ENCODE data around the gene NEMP2.

NEMP2 gene

GRCh38 chr2:190554357-190555006 lies 20.0 kb upstream of the NEMP2 start:
- DNase-seq (ENCODE audit: low spot score): no peak

GRCh38 chr2:190553254-190553653 lies 18.7 kb upstream of the NEMP2 start:
- no peak for DNase-seq (ENCODE audit: low spot score)

GRCh38 chr2:190551928-190552327 lies 17.4 kb upstream of the NEMP2 start:
- no peak for DNase-seq (ENCODE audit: low spot score)

- no peak for DNase-seq (ENCODE audit: low spot score)
Measured at GRCh38 chr2:190550137-190550536, 15.6 kb upstream of the NEMP2 start.

DNA sequence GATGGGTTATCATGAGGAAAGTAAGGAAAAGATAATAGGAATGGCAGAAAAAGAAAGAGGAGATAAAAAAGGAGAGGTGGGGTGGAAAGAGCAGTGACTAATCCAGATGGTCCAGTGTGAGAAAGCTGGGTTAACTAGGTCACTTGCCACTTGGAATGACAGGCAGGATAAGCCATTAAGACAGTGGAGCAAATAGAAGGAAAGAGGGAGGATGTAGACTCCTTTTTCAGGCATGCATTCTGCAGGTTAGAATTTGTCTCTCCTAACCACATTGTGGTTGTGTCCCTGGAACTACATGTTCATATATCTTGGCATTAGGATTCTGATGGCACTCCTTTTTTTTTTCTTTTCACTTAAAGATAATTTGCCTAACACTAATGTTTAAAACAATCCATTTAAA lies 13.4 kb upstream of the NEMP2 start:
- no peak for DNase-seq (ENCODE audit: low spot score)

DNA sequence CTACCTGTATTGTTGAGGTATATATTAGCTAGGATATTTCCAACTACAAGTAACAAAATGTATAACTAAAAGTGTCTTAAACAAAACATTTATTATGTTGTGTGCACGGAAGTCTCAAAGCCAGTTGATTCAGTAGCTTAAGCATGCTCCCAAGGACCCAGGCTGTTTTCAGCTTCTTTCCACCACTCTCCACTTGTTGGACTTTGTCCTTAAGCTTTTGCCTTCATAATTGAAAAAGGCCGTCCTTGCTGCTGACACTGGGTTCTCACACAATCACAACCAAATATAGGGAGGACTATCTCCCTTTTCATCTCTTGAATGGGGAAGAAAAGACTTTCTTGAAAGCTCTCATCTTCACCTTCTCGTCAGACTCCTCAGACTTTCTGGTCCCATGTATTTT lies 12.2 kb upstream of the NEMP2 start:
- no peak for DNase-seq (ENCODE audit: low spot score)

- DNase-seq (ENCODE audit: low spot score): no peak
Measured at GRCh38 chr2:190545555-190546385, 11.2 kb upstream of the NEMP2 start.

- no peak for DNase-seq (ENCODE audit: low spot score)
Measured at GRCh38 chr2:190545093-190545492, 10.6 kb upstream of the NEMP2 start.

DNA sequence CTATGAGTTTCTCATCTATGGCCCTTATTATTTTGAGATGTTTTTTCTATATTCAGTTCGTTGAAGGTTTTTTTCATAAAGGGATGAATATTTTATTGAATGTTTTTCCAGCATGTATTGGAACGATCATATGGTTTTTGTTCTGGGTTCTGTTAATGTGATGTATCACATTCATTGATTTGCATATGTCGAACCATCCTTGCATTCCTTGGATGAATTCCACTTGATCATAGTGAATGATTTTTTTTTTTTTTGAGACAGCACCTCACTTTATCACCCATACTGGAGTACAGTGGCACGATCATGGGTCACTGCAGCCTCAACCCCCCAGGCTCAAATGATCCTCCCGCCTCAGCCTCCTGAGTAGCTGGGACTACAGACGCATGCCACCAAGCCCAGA lies 5.5 kb upstream of the NEMP2 start:
- no peak for DNase-seq (ENCODE audit: low spot score)

DNA sequence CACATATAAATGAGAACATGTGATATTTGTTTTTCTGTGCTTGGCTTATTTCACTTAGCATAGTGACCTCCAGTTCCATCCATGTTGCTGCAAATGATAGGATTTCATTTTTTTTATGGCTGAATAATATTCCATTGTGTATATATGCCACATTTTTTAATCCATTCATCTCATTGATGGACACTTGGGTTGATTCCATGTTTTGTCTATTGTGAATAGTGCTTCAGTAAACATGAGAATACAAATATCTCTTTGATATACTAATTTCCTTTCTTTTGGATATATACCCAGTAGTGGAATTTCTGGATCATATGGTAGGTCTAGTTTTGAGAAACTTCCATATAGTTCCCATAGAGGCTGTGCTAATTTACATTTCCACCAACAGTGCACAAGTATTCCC lies 3.7 kb upstream of the NEMP2 start:
- DNase-seq (ENCODE audit: low spot score): no peak

DNA sequence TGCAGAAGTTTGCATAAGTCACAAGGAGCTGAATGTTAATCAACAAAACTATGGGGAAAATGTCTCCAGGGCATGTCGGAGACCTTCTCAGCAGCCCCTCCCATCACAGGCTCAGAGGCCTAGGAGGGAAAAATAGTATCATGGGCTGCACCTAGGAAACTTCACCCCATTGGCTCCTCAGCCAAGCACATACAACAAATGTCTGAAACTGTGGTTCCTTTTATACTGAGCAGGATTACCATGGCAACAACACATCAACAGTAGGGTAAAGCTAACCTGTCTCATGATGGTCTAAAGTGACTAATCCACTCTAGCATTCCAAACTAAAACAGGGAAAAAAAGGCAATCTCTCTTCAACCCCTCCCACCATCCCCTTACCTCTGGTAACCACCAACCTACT lies 3.2 kb upstream of the NEMP2 start:
- no peak for DNase-seq (ENCODE audit: low spot score)

- no peak for DNase-seq (ENCODE audit: low spot score)
Measured at GRCh38 chr2:190535586-190535985, 1.1 kb upstream of the NEMP2 start.

DNA sequence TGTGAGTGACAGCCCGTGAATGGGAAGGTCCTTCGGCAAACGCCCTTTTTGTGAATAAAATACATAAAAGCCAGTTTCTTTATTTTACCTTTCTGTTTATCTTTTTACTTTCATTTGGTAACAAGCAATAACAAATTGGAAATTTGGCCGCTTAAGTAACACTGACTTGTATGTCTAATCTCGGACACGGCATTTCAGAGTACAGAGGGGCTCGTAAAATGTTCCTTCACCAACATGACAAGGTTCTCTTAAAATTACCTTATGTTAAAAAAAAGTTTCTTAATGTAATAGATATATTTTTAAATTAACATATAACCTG lies 558 bp upstream of the NEMP2 start:
- no peak for DNase-seq (ENCODE audit: low spot score)

DNA sequence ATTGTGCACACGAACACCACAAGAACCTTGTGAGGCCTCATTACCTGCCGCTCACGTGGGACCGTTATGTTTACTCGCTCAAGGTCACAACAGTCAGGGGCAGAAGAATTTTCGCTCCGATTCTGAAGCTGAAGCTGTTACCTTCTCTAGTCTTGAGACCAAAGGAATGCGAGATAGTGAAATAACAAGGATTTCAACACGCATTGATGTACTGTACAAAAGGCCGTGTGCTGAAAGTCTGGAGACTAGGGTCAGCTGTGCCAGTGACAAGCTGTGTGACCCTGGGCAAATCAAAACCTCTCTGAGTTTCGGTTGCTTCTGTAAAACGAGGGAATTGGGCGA lies 583 bp downstream of the NEMP2 start:
- no peak for DNase-seq (ENCODE audit: low spot score)

- DNase-seq (ENCODE audit: low spot score): no peak
Measured at GRCh38 chr2:190533175-190533967, 1.2 kb downstream of the NEMP2 start.

DNA sequence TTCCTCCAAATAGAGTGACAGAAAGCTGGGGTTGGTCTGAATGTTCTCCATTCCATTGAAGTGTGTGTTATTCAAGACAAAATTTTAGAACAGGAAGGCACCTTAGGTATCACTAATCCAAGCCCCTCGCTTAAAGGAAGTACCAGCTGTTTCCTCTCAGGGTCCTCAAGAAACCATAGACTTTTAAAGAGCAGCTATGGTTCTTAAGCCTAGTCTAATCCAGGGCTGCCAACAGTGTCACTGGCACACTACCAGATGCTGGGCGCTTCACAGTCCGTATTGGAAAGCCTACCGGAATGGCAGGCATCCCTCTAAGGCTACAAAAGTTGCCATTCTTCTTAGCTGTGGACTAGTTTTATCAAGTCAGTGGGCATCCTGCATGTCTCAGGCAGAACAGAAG lies 1.9 kb downstream of the NEMP2 start:
- DNase-seq (ENCODE audit: low spot score): no peak

DNA sequence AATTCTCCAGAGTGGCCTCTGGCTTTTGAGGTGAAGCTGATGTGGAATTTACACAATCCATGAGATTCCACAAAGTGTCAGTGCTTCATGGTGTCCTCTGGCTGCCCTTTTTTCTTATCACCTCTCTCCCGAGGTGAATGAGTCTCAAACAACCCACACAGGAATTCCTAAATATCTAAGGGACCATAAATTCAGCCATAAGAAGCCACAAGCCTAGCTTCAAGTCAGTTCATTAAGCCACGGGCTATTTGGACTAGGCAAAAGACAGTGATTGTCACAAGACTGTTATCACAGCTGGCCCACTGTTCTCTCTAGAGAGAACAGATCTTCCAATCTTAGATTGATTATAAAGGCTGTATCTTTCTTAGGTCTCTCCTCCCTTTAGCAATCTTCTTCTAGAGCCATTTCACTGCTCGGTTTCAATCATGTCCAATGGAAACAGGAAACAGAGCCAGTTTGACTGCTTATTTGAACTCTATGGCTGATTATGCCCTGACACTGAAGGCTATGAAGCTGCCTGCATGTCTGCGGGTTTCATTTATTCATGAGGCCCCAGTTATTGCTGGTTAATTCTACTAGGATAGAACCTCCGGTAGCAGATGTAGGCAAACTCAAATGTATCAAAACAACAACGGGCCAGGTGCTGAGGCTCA lies 4.1 kb downstream of the NEMP2 start:
- no peak for DNase-seq (ENCODE audit: low spot score)

- DNase-seq (ENCODE audit: low spot score): no peak
Measured at GRCh38 chr2:190529486-190530247, 4.9 kb downstream of the NEMP2 start.

GRCh38 chr2:190528521-190529001 lies 6.0 kb downstream of the NEMP2 start:
- no peak for DNase-seq (ENCODE audit: low spot score)

DNA sequence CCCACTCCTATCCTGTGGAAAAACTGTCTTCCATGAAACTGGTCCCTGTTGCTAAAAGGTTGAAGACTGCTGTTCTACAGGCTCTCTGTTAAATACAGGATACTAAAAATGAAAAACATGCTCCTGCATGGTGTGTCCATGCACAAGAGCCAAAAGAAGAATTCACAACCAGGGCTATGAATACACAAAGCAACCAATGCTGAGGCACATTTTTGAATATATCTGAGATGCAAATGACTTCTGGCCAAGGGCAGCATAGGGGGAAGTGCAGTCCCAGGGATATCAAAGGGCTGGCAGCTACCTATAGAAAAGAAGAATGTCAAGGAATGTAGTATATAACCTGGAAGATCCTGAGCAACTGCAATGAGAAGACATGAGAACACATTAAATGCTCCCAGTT lies 6.6 kb downstream of the NEMP2 start:
- no peak for DNase-seq (ENCODE audit: low spot score)

GRCh38 chr2:190527214-190527613 lies 7.3 kb downstream of the NEMP2 start:
- no peak for DNase-seq (ENCODE audit: low spot score)

Measured in hematopoietic multipotent progenitor cell treated with erythropoietin and hydrocortisone succinate and interleukin-3 and kit ligand, for 17 days (in vitro differentiated cells).